ENCODE results near the gene PRR20G.

The PRR20G gene

GRCh38 chr3:127263586-127264231 lies 24.1 kb downstream of the PRR20G start:
- no peak for DNase-seq (ENCODE audit: low spot score)

DNA sequence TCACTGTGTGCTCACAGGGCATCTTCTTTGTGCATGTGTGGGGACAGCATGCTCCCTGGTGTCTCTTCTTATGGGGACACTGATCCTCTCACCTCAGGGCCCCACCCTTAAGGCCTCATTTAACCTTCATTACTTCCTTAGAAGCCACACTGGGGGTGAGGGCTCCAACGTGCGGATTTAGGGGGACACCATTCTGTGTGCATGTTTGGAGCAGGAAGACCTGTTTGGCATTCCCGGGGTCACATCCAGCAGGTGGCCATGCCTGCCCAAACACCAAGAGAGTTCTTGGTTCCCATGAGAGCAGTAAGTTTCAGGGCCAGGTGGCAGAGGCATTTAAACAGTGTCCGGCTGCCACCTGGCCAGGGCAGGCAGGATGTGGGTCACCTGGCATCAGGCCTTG lies 24.8 kb downstream of the PRR20G start:
- DNase-seq (ENCODE audit: low spot score) = no peak

GRCh38 chr3:127262533-127262932 lies 25.3 kb downstream of the PRR20G start:
- no peak for DNase-seq (ENCODE audit: low spot score)

GRCh38 chr3:127261925-127262324 lies 25.9 kb downstream of the PRR20G start:
- no peak for DNase-seq (ENCODE audit: low spot score)

DNA sequence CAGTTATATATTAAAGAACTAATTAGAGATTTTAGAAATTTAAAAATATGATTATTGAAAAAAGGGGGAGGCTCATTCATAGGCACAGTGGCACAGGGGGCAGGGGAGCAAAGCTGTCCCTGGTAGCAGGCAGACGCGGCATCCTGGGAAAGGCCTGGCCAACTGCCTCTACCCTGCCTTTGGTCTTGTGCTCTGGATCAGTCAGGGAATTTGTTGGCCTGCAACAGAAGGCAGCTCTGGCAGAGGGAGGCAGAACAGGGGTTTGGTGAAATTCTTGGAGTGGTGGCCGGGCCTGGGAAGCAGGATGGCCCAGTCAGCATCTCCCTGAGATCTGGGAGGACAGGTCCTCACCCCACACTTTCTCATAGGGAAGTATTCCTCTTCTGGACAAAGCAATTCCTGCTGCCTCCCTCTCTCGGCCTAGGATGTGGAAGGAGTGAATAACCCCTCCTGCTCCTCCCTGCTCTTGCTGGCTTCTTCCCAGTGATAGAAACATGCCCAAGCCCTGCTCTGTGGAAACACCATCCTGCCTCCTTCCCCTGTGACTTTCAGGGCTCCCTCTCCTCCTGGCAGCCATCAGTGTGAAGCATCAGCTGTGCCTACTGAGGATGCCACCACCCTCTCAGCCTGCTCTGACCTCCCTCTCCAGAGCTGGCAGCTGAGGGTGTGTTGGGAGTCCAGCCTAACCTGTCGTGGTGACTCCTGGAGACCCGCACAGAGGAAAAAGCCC lies 26.9 kb downstream of the PRR20G start:
- DNase-seq (ENCODE audit: low spot score) = no peak

- DNase-seq (ENCODE audit: low spot score) = no peak
These were observed 27.4 kb downstream of the PRR20G start for GRCh38 chr3:127260416-127260815.

- DNase-seq (ENCODE audit: low spot score) = no peak
These were observed 28.0 kb downstream of the PRR20G start for GRCh38 chr3:127259882-127260281.

- no peak for DNase-seq (ENCODE audit: low spot score)
These were observed 29.1 kb downstream of the PRR20G start for GRCh38 chr3:127258733-127259132.

- no peak for DNase-seq (ENCODE audit: low spot score)
These were observed 30.5 kb downstream of the PRR20G start for GRCh38 chr3:127257351-127257750.

DNA sequence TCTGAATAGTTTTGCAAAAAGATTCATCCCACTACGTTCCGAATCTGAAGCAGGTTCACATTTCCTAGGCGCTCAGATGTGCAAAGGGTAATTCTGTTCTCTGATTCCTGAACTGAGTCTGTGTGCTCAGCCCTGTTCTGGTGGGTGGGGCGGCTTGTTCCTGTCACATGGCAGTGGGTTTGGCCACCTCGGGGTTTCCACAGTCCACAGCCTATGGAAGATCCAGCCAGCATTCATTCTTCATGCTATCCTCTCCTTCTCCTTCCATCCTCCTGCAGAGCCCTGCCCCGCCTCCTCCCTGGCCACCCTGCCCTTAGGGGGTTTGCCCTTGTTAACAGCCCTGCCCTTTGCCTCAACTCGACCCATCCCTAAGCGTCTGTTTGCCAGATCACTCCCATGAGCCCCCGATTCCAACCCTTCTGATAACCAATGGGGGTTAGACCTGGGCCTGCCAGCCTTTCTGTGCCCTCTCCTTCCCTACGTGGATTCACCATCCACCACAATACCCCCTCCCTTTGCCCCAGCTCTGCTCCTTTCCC lies 31.0 kb downstream of the PRR20G start:
- DNase-seq (ENCODE audit: low spot score) = no peak

- no peak for DNase-seq (ENCODE audit: low spot score)
These were observed 31.7 kb downstream of the PRR20G start for GRCh38 chr3:127256138-127256537.

GRCh38 chr3:127255516-127255915 lies 32.3 kb downstream of the PRR20G start:
- DNase-seq (ENCODE audit: low spot score) = no peak

DNA sequence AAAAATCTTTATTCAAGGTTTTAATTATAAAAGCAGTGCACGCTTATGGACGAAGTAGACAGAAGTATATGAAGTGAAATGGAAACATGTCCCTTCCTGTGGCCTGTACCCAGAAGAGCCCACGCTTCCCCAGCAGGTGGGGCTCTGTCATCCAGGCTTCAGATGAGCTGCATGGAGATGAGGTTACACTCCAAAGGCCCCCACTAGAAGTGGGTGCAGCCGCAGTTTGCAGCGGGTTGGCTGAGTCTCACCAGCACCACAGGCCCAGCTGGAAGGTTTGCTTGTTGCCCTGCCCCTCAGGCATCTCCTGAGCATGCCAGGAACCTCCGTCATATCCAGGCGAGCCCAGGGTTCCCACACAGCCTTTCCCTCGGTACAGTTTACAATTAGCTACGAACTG lies 33.1 kb downstream of the PRR20G start:
- DNase-seq (ENCODE audit: low spot score) = peak; percentile 15

DNA sequence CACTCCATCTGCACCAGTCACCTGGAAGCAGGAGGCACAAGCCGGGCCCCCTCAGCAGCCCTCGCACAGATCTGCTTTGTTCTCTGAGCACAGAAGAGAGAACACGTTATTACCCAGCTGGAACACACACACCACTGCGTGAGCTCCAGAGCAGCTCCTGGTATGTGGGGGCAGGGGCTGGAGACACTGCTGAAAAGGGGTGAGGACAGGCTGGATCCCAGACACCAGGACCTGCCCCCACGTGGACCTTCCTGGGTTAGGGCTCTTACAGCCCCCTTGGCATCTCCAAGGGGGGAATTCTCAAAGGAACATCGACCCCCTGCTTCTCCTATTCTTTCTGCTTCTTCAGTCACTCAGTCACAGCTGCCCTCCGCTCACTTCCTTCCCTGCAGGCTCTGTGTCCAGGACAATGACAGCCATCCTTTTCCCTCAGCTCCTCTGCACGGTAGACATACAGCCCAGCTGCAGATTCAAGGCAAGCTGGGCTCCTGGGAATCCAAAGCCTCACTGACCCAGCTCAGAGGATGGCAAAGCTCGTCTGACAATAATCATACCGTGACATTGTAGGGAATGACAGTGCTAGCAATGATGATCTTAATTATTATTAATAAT lies 33.7 kb downstream of the PRR20G start:
- no peak for DNase-seq (ENCODE audit: low spot score)

DNA sequence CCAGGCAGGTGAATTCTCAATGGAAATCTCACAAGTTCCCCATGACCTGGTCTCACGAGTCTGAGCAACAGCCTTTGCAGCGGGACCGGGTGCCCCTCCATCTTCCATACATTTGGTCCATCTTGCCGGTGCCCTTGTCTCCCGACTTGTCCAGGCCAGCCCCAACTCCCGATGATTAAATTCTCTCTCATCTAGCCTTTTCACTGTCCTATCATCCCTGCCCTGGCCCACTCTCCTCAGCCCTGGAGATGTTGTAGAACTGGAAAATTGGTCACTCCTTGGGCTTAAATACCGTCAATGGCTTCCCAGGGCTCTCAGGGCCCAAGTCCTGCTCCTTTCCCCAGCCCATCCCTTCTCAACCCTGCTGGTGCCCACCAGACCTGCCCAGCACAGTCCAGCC lies 34.4 kb downstream of the PRR20G start:
- no peak for DNase-seq (ENCODE audit: low spot score)

GRCh38 chr3:127252446-127252845 lies 35.4 kb downstream of the PRR20G start:
- DNase-seq (ENCODE audit: low spot score) = no peak

DNA sequence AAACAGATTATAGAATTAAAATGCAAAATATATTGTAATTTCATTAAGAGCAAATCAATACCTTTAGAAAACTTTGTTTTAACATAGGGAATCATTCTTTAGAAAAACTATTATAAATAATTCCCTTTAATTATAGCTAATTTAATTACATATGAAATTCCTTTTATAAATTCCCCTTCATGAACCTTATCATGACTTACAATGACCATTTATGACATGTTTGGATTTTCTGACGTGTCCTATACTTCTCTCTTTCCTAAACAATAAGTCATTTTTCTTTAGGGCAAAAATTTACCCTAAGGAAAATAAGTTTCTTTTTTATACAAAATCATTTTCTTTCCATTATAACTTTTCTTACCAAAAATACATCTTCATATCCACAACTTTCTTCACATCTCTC lies 37.8 kb downstream of the PRR20G start:
- no peak for DNase-seq (ENCODE audit: low spot score)

DNA sequence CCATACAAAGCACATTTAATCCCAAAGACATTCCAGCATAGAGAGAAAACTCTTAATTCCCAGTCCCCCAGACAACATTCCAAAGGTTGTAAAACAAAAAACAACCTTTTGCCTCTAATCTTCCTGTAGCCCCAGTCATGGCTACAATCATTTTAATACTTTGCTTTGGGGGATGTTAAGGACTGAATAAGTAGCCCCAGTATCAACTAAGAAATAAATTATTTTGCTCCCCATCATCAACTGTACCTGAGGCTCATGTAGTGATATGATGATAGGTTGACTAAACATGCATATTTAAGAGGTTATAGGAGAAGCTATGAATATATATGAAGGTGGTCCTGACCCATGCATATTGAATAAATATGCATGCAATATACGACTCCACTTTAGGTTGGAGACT lies 40.6 kb downstream of the PRR20G start:
- no peak for DNase-seq (ENCODE audit: low spot score)

GRCh38 chr3:127238602-127239001 lies 49.2 kb downstream of the PRR20G start:
- no peak for DNase-seq (ENCODE audit: low spot score)

DNA sequence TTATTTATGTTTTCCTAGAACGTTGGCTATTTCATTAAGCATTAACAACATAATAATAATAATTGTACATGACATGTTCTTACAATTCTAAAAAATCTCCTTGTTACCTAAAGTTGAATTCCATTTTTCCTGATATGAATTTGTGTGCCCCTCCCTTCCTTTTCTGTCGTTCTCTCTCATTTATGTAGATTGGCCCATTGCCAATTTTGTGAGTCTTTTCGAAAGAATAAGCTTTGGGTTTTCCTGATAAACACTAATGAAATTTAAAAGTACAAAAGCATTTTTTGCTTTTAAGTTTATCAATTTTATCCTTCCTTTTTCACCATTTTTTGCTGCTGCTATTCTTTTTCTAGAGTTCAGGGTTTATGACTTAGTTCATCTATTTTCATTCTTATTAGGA lies 50.0 kb downstream of the PRR20G start:
- no peak for DNase-seq (ENCODE audit: low spot score)

GRCh38 chr3:127235706-127236105 lies 52.1 kb downstream of the PRR20G start:
- no peak for DNase-seq (ENCODE audit: low spot score)

GRCh38 chr3:127234778-127235177 lies 53.1 kb downstream of the PRR20G start:
- no peak for DNase-seq (ENCODE audit: low spot score)
